BJ (cell line): ENCODE results near the gene SZT2. TPM values are rescaled to one million over a fixed set of nuclear protein-coding genes. Genes with fewer than 3 reads are reported as not detected.

Source experiments
- CTCF ChIA-PET: fragments of 350-600 bp; formaldehyde crosslinking; extraction: SDS; loops from one replicate; lab custom pipeline; 2021; ENCODE audit warnings: antibody characterized with exemption, inconsistent platforms; lab: Yijun Ruan, JAX
- POLR2A ChIA-PET: fragments of 300-600 bp; sonication (Branson Sonifier 250); formaldehyde crosslinking; extraction: SDS; loops from one replicate; lab custom pipeline; 2021; ENCODE audit warnings: antibody characterized with exemption; lab: Charles Lee
- DNase-seq: peaks from one replicate; pipeline ENCODE4 v3.0.0-alpha.2; 2011; ENCODE audit warnings: low read depth
- H3K27me3 ChIP-seq: 2 replicates; pipeline ENCODE4 v1.6.0; 2011; ENCODE audit warnings: low read length; ENCODE audit not compliant: control insufficient read depth, insufficient read depth
- H3K36me3 ChIP-seq: 2 replicates; pipeline ENCODE4 v1.5.1; 2011; ENCODE audit warnings: low read length; ENCODE audit not compliant: control insufficient read depth, insufficient read depth
- H3K4me3 ChIP-seq: 2 replicates; pipeline ENCODE4 v1.5.1; 2011; ENCODE audit warnings: low read depth, mild to moderate bottlenecking, control low read depth, low read length
- CTCF ChIP-seq: IDR thresholded peaks from 2 replicates; pipeline ENCODE4 v1.5.1; 2011; ENCODE audit warnings: low read depth, mild to moderate bottlenecking, control low read depth, inconsistent platforms, low read length, moderate library complexity; ENCODE audit not compliant: insufficient read depth
- polyA plus RNA-seq: library from polyadenylated mRNA; depleted of rRNA; stranded (reverse); fragments of >200 nt; gene quantifications from 2 replicates; pipeline ENCODE4 v1.2.3, GENCODE V29; 2011

The SZT2 gene
- polyA plus RNA-seq, 1 experiment = 12.1 TPM

GRCh38 chr1:43434256-43434655 lies 44.6 kb downstream of the SZT2 start:
- ChIA-PET POLR2A (no interaction called here), CTCF (interaction anchor here (0.6 to 1.4 kb wide), 2 partner anchors 58 to 136 kb away, joined by 3 read pairs; no protein-coding TSS in a partner anchor)
- Histone ChIP-seq H3K27me3 (no peaks in the 10 kb centered on the region), H3K36me3 (peaks cover 43% of the 10 kb centered on the region), H3K4me3 (no peak overlapping the region)
- no peak for TF ChIP-seq CTCF
- no peak for DNase-seq

GRCh38 chr1:43435146-43436145 lies 45.7 kb downstream of the SZT2 start:
- POLR2A ChIA-PET = interaction anchor here (1.1 to 1.6 kb wide), 2 partner anchors 9 to 14 kb away, joined by 3 read pairs; no protein-coding TSS in a partner anchor

GRCh38 chr1:43436371-43436770 lies 46.7 kb downstream of the SZT2 start:
- POLR2A ChIA-PET = interaction anchor here (1.1 to 1.6 kb wide), 2 partner anchors 8 to 14 kb away, joined by 3 read pairs; no protein-coding TSS in a partner anchor
- Histone ChIP-seq H3K27me3 (no peaks in the 10 kb centered on the region), H3K36me3 (peaks cover 44% of the 10 kb centered on the region), H3K4me3 (no peak overlapping the region)
- CTCF ChIA-PET = interaction anchor here (0.6 to 1.1 kb wide), 2 partner anchors 9 to 79 kb away, joined by 3 to 4 read pairs; no protein-coding TSS in a partner anchor
- no peak for TF ChIP-seq CTCF
- no peak for DNase-seq

More at GRCh38 chr1:43435146-43436145, 45.7 kb downstream of the SZT2 start:
- CTCF ChIA-PET = interaction anchor here (0.9 to 1.4 kb wide), 3 partner anchors 21 to 80 kb away, joined by 3 to 4 read pairs (median 3); no protein-coding TSS in a partner anchor
- Histone ChIP-seq H3K4me3 (no peak overlapping the region), H3K27me3 (no peaks in the 10 kb centered on the region), H3K36me3 (peaks cover 47% of the 10 kb centered on the region)
- no peak for TF ChIP-seq CTCF
- DNase-seq = peak; percentile 62

- H3K36me3 ChIP-seq = peaks cover 45% of the 10 kb centered on the region
- no peak for TF ChIP-seq CTCF
- H3K4me3 ChIP-seq = no peak overlapping the region
- POLR2A ChIA-PET = no interaction called here
- CTCF ChIA-PET = interaction anchor here (1.4 kb wide), 1 partner anchor 10 kb away, joined by 6 read pairs; no protein-coding TSS in a partner anchor
- no peaks in the 10 kb centered on the region for H3K27me3 ChIP-seq
- no peak for DNase-seq
Observed at GRCh38 chr1:43437031-43437973, 47.6 kb downstream of the SZT2 start.
